ENCODE measurements around the gene RFTN1.

The RFTN1 gene

GRCh38 chr3:16426665-16427064 lies 86.8 kb downstream of the RFTN1 start:
- Histone ChIP-seq H3F3A (ENCODE audit: control insufficient read depth, insufficient read depth) (peaks cover 52% of the 10 kb centered on the region), H3K27ac (ENCODE audit: low read depth, low read length) (peak overlapping the region; percentile 100), H3K9me2 (replicated peaks; ENCODE audit: control insufficient read depth, low read length) (no peaks in the 10 kb centered on the region), H3K4me2 (ENCODE audit: low read length) (peak overlapping the region; percentile 92), H3K79me2 (ENCODE audit: control insufficient read depth, low read length) (peaks cover 97% of the 10 kb centered on the region), H3K4me1 (ENCODE audit: control insufficient read depth, low read length) (peaks cover 100% of the 10 kb centered on the region), H4K20me1 (ENCODE audit: control insufficient read depth, insufficient read depth, low read depth, low read length) (no peaks in the 10 kb centered on the region), H3K36me3 (ENCODE audit: control insufficient read depth, low read length) (peaks cover 92% of the 10 kb centered on the region), H3K27me3 (ENCODE audit: control insufficient read depth, low read length) (no peaks in the 10 kb centered on the region), H3K4me3 (ENCODE audit: low read length) (peak overlapping the region; percentile 72), H3K9me3 (ENCODE audit: control insufficient read depth, insufficient read depth, low read length) (no peaks in the 10 kb centered on the region)
- TF ChIP-seq CTCF (IDR thresholded peaks at IDR 0.05; ENCODE audit: low read depth, low read length, poor library complexity, severe bottlenecking) (no peak), EZH2phosphoT487 (IDR thresholded peaks at IDR 0.05; ENCODE audit: borderline replicate concordance, low read length) (no peak)

GRCh38 chr3:16426029-16426400 lies 87.5 kb downstream of the RFTN1 start:
- H3F3A ChIP-seq (ENCODE audit: control insufficient read depth, insufficient read depth), result peaks cover 48% of the 10 kb centered on the region
- H3K36me3 ChIP-seq (ENCODE audit: control insufficient read depth, low read length), result peaks cover 94% of the 10 kb centered on the region
- peak overlapping the region; percentile 92 for H3K4me2 ChIP-seq (ENCODE audit: low read length)
- H3K4me1 ChIP-seq (ENCODE audit: control insufficient read depth, low read length), result peaks cover 100% of the 10 kb centered on the region
- no peaks in the 10 kb centered on the region for H3K9me2 ChIP-seq (replicated peaks; ENCODE audit: control insufficient read depth, low read length)
- H3K27me3 ChIP-seq (ENCODE audit: control insufficient read depth, low read length), result no peaks in the 10 kb centered on the region
- no peaks in the 10 kb centered on the region for H4K20me1 ChIP-seq (ENCODE audit: control insufficient read depth, insufficient read depth, low read depth, low read length)
- peak overlapping the region; percentile 100 for H3K27ac ChIP-seq (ENCODE audit: low read depth, low read length)
- H3K4me3 ChIP-seq (ENCODE audit: low read length), result peak overlapping the region; percentile 72
- H3K9me3 ChIP-seq (ENCODE audit: control insufficient read depth, insufficient read depth, low read length), result no peaks in the 10 kb centered on the region
- H3K79me2 ChIP-seq (ENCODE audit: control insufficient read depth, low read length), result peaks cover 100% of the 10 kb centered on the region
- TF ChIP-seq EZH2phosphoT487 (IDR thresholded peaks at IDR 0.05; ENCODE audit: borderline replicate concordance, low read length) (no peak), CTCF (IDR thresholded peaks at IDR 0.05; ENCODE audit: low read depth, low read length, poor library complexity, severe bottlenecking) (no peak)

GRCh38 chr3:16425398-16426028 lies 88.0 kb downstream of the RFTN1 start:
- peak overlapping the region; percentile 100 for H3K27ac ChIP-seq (ENCODE audit: low read depth, low read length)
- peak overlapping the region; percentile 92 for H3K4me2 ChIP-seq (ENCODE audit: low read length)
- H3K4me3 ChIP-seq (ENCODE audit: low read length), result peak overlapping the region; percentile 72
- H4K20me1 ChIP-seq (ENCODE audit: control insufficient read depth, insufficient read depth, low read depth, low read length), result no peaks in the 10 kb centered on the region
- H3K36me3 ChIP-seq (ENCODE audit: control insufficient read depth, low read length), result peaks cover 94% of the 10 kb centered on the region
- no peak for TF ChIP-seq CTCF (IDR thresholded peaks at IDR 0.05; ENCODE audit: low read depth, low read length, poor library complexity, severe bottlenecking)
- H3K4me1 ChIP-seq (ENCODE audit: control insufficient read depth, low read length), result peaks cover 100% of the 10 kb centered on the region
- H3K27me3 ChIP-seq (ENCODE audit: control insufficient read depth, low read length), result no peaks in the 10 kb centered on the region
- peaks cover 100% of the 10 kb centered on the region for H3K79me2 ChIP-seq (ENCODE audit: control insufficient read depth, low read length)
- peaks cover 45% of the 10 kb centered on the region for H3F3A ChIP-seq (ENCODE audit: control insufficient read depth, insufficient read depth)
- H3K9me3 ChIP-seq (ENCODE audit: control insufficient read depth, insufficient read depth, low read length), result no peaks in the 10 kb centered on the region
- H3K9me2 ChIP-seq (replicated peaks; ENCODE audit: control insufficient read depth, low read length), result no peaks in the 10 kb centered on the region

All from DOHH2 (cell line).